NCI-H2171 (cell line): ENCODE measurements around the gene CNST.
A peak's percentile ranks its signal among the peaks of the same experiment; 100 is the strongest.
"Not testable (repeated sequence)": the region's sequence is repeated elsewhere in the genome, so short reads cannot be mapped to it uniquely, and the experiment has no call there.

Source experiments
- DNase-seq: peaks from one replicate; lab custom pipeline; 2025; lab: John Stamatoyannopoulos, UW

Gene CNST

DNA sequence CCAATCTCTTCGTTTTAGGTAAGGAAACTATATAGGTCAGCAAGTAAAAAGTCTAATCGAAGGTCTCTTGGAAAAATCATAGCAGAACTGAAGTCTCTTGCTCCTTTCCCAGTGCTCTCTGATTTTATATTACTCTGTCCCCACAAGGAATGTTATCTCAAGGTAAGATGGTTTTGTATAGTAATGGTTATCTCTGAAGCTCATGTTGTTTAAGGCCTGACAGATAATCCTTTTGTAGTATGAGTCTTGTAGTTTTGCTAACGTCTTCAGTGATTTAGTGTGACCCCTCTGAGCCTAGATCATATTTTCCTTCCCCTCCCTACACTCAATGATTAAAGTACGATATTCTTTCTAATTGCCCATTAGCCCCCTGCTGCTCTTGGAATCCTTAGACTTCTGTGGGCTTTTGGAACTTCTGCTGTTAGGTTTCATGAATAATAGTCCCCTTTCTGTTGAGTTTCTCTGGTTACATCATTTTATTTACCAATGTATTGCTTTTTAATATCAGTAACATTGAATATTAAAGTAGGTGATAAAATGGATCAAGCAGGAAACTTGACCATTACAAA, 52.1 kb downstream of the CNST start:
- DNase-seq = no peak

- DNase-seq = no peak
These were observed 55.9 kb downstream of the CNST start for GRCh38 chr1:246622035-246622652.

DNA sequence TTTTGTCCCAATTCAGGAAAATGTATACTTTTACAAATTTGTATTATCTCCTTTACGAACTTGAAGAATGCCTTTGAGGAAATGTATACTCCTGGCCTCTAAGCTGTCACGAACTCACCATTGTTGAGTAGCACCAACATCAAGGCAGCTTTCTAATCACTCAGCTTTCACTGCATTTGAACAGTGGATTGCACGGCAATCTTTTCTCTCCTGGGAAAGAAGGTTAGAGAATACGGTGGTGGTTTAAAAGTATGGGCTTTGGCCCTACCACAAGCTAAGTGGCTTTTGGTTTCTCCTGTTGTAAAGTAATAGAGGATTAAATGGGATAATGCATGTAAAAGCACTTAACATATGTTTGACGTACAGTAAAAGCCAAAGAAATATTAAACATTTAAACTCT, 57.8 kb downstream of the CNST start:
- no peak for DNase-seq

GRCh38 chr1:246629030-246629429, 62.8 kb downstream of the CNST start:
- no peak for DNase-seq

GRCh38 chr1:246629976-246630375, 63.7 kb downstream of the CNST start:
- DNase-seq = no peak

DNA sequence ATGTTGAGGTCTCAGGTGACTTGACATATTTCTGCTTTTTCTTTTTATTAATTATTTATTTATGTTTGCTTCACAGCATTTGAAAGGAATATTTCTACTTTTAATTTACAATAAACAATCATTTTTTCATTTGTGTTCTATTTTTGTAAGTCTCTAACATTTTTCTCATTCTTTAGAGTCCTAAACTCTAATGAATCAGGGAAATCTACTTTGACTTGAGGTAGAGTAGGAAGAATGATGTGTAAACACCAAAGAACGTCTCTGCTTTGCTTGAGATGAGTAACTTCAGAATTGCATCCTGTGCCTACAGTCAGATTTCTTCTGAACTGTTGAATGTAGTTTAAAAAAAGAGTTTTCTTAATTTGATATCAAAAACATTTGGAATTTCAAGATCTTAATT, 65.2 kb downstream of the CNST start:
- no peak for DNase-seq

GRCh38 chr1:246632281-246633168, 66.3 kb downstream of the CNST start:
- no peak for DNase-seq

DNA sequence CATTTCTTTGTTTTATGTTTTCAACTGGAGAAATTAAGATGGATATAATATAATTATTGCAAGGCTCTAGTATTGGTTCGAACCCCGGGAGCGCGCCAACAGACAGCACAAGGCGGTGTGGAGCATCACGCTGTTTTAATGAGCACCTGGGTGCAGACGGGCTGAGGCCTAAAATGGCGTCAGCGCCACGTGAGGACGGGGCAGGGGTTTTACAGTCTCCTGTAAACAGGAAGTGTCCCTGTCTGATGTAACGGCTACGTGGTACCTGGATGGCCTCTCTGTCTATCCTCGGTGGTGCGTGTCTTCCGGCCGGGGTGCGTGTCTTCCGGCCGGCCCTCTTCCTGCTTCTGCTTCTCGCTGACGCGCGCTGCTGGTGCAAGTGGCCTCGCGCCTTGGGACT, 68.4 kb downstream of the CNST start:
- not testable (repeated sequence) for DNase-seq

- no peak for DNase-seq
These were observed 72.8 kb downstream of the CNST start for GRCh38 chr1:246638941-246639655.

DNA sequence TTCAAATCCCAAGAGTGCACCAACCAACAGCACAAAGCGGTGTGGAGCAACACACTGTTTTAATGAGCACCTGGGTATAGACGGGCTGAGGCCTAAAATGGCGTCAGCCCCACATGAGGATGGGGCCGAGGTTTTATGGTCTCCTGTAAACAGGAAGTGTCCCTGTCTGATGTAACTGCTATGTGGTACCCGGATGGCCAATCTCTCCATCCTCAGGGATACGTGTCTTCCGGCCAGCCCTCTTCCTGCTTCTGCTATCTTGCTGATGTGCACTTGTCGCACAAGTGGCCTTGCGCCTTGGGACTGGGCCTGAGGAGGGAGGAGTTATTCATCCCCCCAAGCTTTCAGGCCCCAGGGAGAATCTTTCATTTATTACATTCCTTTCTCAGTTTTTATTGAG, 73.5 kb downstream of the CNST start:
- DNase-seq = no peak

GRCh38 chr1:246640747-246641146, 74.5 kb downstream of the CNST start:
- DNase-seq = no peak

DNA sequence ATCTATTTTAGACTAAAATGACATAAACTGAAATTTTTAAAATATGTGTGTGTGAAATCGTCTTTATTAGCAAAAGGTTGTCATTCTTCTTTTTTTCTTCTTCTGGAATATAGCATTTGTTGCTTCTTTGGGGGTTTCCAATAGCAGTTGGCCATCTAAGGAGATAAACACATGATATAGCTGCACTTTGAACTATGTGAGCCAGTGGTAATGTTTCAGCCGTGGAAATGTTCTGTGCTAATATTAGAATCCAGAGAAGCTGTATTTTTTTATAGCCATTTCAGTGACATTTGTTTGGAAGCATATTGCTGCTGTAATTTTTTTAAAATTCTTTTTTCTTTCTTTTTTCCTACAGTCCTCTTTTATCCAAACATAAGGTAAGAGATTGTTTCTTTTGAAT, 75.1 kb downstream of the CNST start:
- DNase-seq = no peak

- DNase-seq = no peak
These were observed 76.5 kb downstream of the CNST start for GRCh38 chr1:246642719-246643118.

DNA sequence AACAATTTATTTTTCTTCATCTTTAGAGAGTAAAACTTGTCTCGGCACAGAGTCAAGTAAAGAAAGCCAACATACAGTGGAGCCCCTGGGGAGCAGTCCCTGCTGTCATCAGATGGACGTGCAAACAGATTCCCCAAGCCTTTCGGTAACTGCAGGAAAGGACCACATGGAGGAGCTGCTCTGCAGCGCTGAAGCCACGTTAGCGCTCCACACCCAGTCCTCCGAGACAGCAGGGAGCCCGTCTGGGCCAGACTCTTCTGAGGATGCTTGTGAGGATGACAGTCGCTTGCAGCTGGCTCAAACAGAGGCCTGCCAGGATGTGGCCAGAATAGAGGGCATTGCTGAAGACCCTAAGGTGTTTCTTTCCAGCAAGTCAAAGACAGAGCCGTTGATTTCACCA, 80.9 kb downstream of the CNST start:
- DNase-seq = peak; percentile 71

- DNase-seq = no peak
These were observed 81.3 kb downstream of the CNST start for GRCh38 chr1:246647513-246647912.

GRCh38 chr1:246651012-246651695, 84.9 kb downstream of the CNST start:
- no peak for DNase-seq

GRCh38 chr1:246658567-246658966, 92.3 kb downstream of the CNST start:
- DNase-seq = no peak

- no peak for DNase-seq
These were observed 93.4 kb downstream of the CNST start for GRCh38 chr1:246659594-246660140.

DNA sequence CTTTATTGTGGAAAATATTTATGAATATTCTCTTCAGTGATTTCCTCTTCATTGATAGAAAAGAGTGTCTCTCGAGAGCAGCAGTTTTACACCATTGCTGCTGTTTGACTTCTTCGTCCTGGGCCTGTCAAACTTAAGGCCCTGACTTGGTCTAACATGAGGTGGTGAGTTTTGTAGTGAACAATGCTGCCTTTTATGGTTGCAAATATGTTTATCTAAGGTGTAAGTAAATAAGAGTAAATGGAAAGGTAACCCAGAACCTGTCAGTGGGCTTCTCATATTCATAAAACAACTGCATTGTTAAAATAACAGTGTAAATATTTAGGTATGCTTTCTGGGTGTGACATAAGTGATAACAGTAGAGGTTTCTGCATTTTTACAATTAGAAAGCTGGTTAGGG, 95.2 kb downstream of the CNST start:
- no peak for DNase-seq

- no peak for DNase-seq
These were observed 101.5 kb downstream of the CNST start for GRCh38 chr1:246667773-246668172.

GRCh38 chr1:246669659-246670058, 103.4 kb downstream of the CNST start:
- no peak for DNase-seq

DNA sequence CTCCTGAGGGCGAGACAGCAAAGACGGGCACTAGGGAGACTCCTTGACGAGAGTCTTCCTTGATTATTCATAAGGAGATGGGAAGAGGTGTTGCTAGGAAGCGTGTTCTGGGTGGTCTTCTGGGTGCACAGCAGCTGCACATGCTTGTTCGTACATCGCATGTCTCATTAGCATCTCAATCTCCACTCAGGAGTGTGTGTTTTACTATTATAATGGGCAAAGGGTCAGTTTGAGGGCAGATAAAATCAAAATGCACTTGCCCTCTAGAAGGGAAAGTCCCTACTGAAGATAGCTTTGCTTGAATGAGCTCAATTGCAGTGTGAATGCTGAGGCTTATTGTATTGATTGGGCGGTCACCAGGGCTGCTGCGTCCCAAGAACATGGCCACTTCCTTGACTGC, 107.8 kb downstream of the CNST start:
- DNase-seq = no peak
